IPS-15b (cell line): Measurements from ENCODE around the gene WNT6.

Experiments used
- H3K27me3 ChIP-seq: one replicate; pipeline ENCODE4 v1.6.1; 2013; ENCODE audit warnings: low read length; ENCODE audit not compliant: control insufficient read depth, insufficient read depth
- H3K36me3 ChIP-seq: one replicate; pipeline ENCODE4 v1.6.1; 2013; ENCODE audit warnings: low read length; ENCODE audit not compliant: control insufficient read depth, insufficient read depth
- H3K4me1 ChIP-seq: one replicate; pipeline ENCODE4 v1.6.1; 2013; ENCODE audit warnings: mild to moderate bottlenecking, low read length; ENCODE audit not compliant: control insufficient read depth, insufficient read depth
- H3K4me3 ChIP-seq: one replicate; pipeline ENCODE4 v1.5.1; 2013; ENCODE audit warnings: low read depth, low read length
- H3K9ac ChIP-seq: one replicate; pipeline ENCODE4 v1.6.1; 2013; ENCODE audit warnings: low read depth, mild to moderate bottlenecking, low read length
- H3K9me3 ChIP-seq: one replicate; pipeline ENCODE4 v1.6.1; 2013; ENCODE audit warnings: mild to moderate bottlenecking, low read length; ENCODE audit not compliant: control insufficient read depth, insufficient read depth

WNT6 gene

GRCh38 chr2:218902427-218902826 lies 42.8 kb downstream of the WNT6 start:
- Histone ChIP-seq H3K9ac (no peak overlapping the region), H3K4me1 (no peaks in the 10 kb centered on the region), H3K9me3 (no peaks in the 10 kb centered on the region), H3K36me3 (no peaks in the 10 kb centered on the region), H3K4me3 (no peak overlapping the region), H3K27me3 (peaks cover 84% of the 10 kb centered on the region)

- H3K4me1 ChIP-seq = no peaks in the 10 kb centered on the region
- H3K36me3 ChIP-seq = no peaks in the 10 kb centered on the region
- no peaks in the 10 kb centered on the region for H3K9me3 ChIP-seq
- H3K4me3 ChIP-seq = no peak overlapping the region
- peaks cover 76% of the 10 kb centered on the region for H3K27me3 ChIP-seq
- H3K9ac ChIP-seq = no peak overlapping the region
These were observed 44.6 kb downstream of the WNT6 start for GRCh38 chr2:218904176-218904575.

DNA sequence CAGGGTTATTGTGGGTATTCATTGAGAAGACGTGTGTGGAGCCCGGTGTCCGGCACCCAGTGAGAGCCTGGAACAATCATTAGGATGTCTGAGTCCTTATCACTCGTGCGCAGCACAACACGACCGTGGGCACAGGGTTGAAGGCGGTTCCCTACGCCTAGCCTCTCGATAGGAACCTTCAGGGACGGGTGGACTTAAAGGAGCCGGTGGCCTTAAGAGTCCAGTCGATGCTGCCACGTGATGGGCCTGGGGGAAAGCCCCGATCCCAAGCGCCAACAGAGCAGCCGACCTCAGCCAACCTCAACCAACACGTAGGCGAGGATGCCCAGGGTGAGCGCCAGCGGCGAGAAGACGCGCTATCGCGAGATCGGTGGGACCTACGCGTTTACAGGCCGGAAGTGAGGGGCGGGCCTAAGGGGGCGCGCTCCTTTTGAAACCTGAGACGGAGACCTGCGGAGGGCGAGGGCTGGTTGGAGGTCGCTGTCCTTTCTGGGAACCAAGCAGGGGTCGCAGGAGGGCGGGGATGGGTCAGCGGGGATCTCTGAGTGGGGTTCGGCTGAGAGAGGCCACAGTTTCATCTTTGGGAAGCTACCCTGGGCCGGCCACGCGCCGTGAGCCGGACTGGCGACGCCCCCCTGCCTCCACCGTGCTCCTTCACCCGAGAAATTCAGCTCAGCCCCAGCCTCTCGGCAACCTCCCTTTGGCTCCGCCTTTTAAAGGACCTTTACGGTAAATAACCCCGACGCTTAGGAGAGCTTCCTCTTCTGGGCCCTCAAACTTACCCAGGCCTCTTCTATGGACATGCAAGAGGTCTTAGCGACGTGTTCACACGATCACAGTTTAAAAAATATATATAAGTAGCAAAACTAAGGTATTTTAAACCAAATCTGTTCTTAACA lies 49.4 kb downstream of the WNT6 start:
- H3K27me3 ChIP-seq = peaks cover 37% of the 10 kb centered on the region
- H3K36me3 ChIP-seq = no peaks in the 10 kb centered on the region
- H3K9me3 ChIP-seq = no peaks in the 10 kb centered on the region
- H3K4me3 ChIP-seq = peak overlapping the region; percentile 81
- H3K9ac ChIP-seq = peak overlapping the region; percentile 77
- peaks cover 3% of the 10 kb centered on the region for H3K4me1 ChIP-seq

DNA sequence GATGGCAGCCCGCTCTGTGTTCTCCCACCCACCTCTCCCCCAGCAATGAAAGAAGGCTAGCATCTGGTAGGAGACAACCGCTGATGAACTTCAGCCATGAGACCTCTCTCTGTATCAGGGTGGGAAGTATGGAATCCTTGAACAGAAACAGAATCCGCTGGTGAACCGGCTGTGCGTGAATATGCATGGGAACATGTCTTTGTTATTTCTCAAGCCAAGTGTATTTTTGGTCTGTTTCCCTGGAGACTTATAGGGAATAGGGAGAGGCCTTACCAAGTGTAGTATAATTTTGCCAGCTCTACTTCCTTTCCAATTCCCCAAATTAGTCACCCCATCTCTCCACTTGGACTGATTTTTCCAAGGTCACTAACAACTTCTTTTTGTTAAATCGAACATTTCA lies 51.1 kb downstream of the WNT6 start:
- Histone ChIP-seq H3K4me3 (no peak overlapping the region), H3K9ac (no peak overlapping the region), H3K9me3 (no peaks in the 10 kb centered on the region), H3K4me1 (peaks cover 3% of the 10 kb centered on the region), H3K36me3 (no peaks in the 10 kb centered on the region), H3K27me3 (peaks cover 22% of the 10 kb centered on the region)

- Histone ChIP-seq H3K4me1 (no peaks in the 10 kb centered on the region), H3K9ac (no peak overlapping the region)
These were observed 60.9 kb downstream of the WNT6 start for GRCh38 chr2:218920504-218920903.

More at GRCh38 chr2:218920504-218920903, 60.9 kb downstream of the WNT6 start:
- Histone ChIP-seq H3K9me3 (no peaks in the 10 kb centered on the region), H3K4me3 (no peak overlapping the region), H3K27me3 (no peaks in the 10 kb centered on the region), H3K36me3 (no peaks in the 10 kb centered on the region)
